SW 1271 (cell line): ENCODE results near the gene RRBP1.
A peak's percentile ranks its signal among the peaks of the same experiment; 100 is the strongest.

Source experiments
- DNase-seq, 2 experiments: peaks; one replicate each; lab custom pipeline; 2025; lab: John Stamatoyannopoulos, UW

RRBP1 gene

GRCh38 chr20:17680836-17681725, 961 bp downstream of the RRBP1 start:
- peak; percentile 33 to 67 for DNase-seq

GRCh38 chr20:17679941-17680835, 1.9 kb downstream of the RRBP1 start:
- DNase-seq = peak; percentile 39 to 77

- no peak for DNase-seq
These were observed 3.2 kb downstream of the RRBP1 start for GRCh38 chr20:17678886-17679285.

- DNase-seq = no peak
These were observed 3.7 kb downstream of the RRBP1 start for GRCh38 chr20:17678295-17678694.

- no peak for DNase-seq
These were observed 5.1 kb downstream of the RRBP1 start for GRCh38 chr20:17676942-17677341.

GRCh38 chr20:17676378-17676759, 5.7 kb downstream of the RRBP1 start:
- no peak for DNase-seq

- DNase-seq = no peak
These were observed 6.3 kb downstream of the RRBP1 start for GRCh38 chr20:17675519-17676377.

GRCh38 chr20:17674722-17675518, 7.1 kb downstream of the RRBP1 start:
- DNase-seq = no peak

GRCh38 chr20:17673084-17673483, 9.0 kb downstream of the RRBP1 start:
- DNase-seq = no peak

- DNase-seq = no peak
These were observed 10.5 kb downstream of the RRBP1 start for GRCh38 chr20:17671565-17671964.

- DNase-seq = no peak
These were observed 11.0 kb downstream of the RRBP1 start for GRCh38 chr20:17671011-17671410.

- no peak for DNase-seq
These were observed 12.6 kb downstream of the RRBP1 start for GRCh38 chr20:17669306-17669931.

- DNase-seq = no peak
These were observed 13.6 kb downstream of the RRBP1 start for GRCh38 chr20:17668432-17668831.

- DNase-seq = no peak
These were observed 14.6 kb downstream of the RRBP1 start for GRCh38 chr20:17667445-17667844.

GRCh38 chr20:17666481-17666880, 15.6 kb downstream of the RRBP1 start:
- DNase-seq = no peak

- no peak for DNase-seq
These were observed 16.3 kb downstream of the RRBP1 start for GRCh38 chr20:17665756-17666155.

GRCh38 chr20:17664025-17664633, 17.9 kb downstream of the RRBP1 start:
- no peak for DNase-seq

GRCh38 chr20:17663486-17663885, 18.6 kb downstream of the RRBP1 start:
- DNase-seq = no peak

- DNase-seq = no peak
These were observed 19.0 kb downstream of the RRBP1 start for GRCh38 chr20:17663040-17663399.

- DNase-seq = no peak
These were observed 19.6 kb downstream of the RRBP1 start for GRCh38 chr20:17662333-17663039.
